ENCODE results near the gene CREB5. TPM values are rescaled to one million over a fixed set of nuclear protein-coding genes. Genes with fewer than 3 reads are reported as not detected.

The CREB5 gene
- total RNA-seq, 2 experiments from 2014 or later: 1.2 to 1.5 TPM

DNA sequence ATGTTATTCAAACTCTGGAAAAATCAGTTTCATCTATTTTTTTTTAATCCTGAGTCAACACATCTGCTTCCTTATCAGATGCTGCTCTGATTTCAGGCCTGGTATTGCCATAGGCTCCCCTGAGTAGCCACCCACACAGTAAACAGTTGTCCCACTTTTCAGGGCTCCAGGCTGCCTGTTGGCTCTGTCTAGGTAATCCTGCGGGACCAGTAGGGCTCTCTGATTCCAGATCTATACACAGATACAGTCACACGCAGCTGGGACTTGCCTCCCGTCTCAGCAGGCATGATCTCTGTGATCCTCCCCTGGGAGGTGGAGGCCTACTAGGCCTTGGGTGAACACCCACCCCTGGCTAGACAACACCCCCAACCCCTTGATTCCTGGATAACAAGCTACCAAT is 206.1 kb downstream of the CREB5 start:
- Mint-ChIP-seq H3K27me3 (no peaks in the 10 kb centered on the region), H3K27ac (no peak overlapping the region), H3K4me1 (ENCODE audit: low read depth) (no peaks in the 10 kb centered on the region), H3K36me3 (ENCODE audit: low read depth) (no peaks in the 10 kb centered on the region), H3K9me3 (no peaks in the 10 kb centered on the region), H3K4me3 (no peak overlapping the region)
- ChIA-PET CTCF (interaction anchor here (0.8 to 1.6 kb wide), 2 partner anchors 8 to 229 kb away, joined by 3 to 4 read pairs; no protein-coding TSS in a partner anchor), POLR2A (no interaction called here)
- no peak for TF ChIP-seq CTCF (IDR thresholded peaks at IDR 0.05)
- intact Hi-C loops (cut with micrococcal nuclease): no loop called here
- no peak for DNase-seq
- no peak for ATAC-seq

DNA sequence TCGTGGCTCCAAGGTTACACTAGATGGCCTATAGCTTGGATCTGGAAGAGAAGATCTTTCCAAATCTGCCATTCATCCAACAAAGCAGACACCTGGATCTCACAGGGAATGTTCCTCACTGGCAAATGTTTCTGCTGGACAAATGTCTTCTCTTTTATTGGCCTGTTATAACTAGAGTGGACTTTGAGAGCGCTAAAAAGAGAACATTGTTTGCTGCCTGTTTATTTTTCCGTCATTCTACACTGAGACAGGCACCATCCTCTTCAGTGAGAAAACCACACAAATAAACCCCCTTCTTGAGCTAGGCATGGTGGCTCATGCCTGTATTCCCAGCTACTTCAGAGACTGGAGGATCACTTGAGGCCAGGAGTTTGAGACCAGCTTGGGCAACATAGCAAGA is 206.9 kb downstream of the CREB5 start:
- CTCF ChIA-PET: interaction anchor here (1.0 kb wide), 1 partner anchor 308 kb away, joined by 3 read pairs; no protein-coding TSS in a partner anchor
- no peak overlapping the region for H3K27ac Mint-ChIP-seq
- H3K36me3 Mint-ChIP-seq (ENCODE audit: low read depth): no peaks in the 10 kb centered on the region
- H3K9me3 Mint-ChIP-seq: no peaks in the 10 kb centered on the region
- DNase-seq: no peak
- POLR2A ChIA-PET: no interaction called here
- H3K27me3 Mint-ChIP-seq: no peaks in the 10 kb centered on the region
- no peak for TF ChIP-seq CTCF (IDR thresholded peaks at IDR 0.05)
- no peak overlapping the region for H3K4me3 Mint-ChIP-seq
- intact Hi-C loops (cut with micrococcal nuclease): no loop called here
- H3K4me1 Mint-ChIP-seq (ENCODE audit: low read depth): no peaks in the 10 kb centered on the region
- no peak for ATAC-seq

GRCh38 chr7:28621369-28621841 is 209.1 kb downstream of the CREB5 start:
- Mint-ChIP-seq H3K27me3 (no peaks in the 10 kb centered on the region), H3K4me1 (ENCODE audit: low read depth) (no peaks in the 10 kb centered on the region), H3K4me3 (no peak overlapping the region), H3K9me3 (no peaks in the 10 kb centered on the region), H3K36me3 (ENCODE audit: low read depth) (no peaks in the 10 kb centered on the region), H3K27ac (no peak overlapping the region)
- TF ChIP-seq CTCF (IDR thresholded peaks at IDR 0.05): no peak
- DNase-seq (no peak), ATAC-seq (no peak)
- POLR2A ChIA-PET: no interaction called here
- intact Hi-C loops (cut with micrococcal nuclease): no loop called here
- CTCF ChIA-PET: no interaction called here

DNA sequence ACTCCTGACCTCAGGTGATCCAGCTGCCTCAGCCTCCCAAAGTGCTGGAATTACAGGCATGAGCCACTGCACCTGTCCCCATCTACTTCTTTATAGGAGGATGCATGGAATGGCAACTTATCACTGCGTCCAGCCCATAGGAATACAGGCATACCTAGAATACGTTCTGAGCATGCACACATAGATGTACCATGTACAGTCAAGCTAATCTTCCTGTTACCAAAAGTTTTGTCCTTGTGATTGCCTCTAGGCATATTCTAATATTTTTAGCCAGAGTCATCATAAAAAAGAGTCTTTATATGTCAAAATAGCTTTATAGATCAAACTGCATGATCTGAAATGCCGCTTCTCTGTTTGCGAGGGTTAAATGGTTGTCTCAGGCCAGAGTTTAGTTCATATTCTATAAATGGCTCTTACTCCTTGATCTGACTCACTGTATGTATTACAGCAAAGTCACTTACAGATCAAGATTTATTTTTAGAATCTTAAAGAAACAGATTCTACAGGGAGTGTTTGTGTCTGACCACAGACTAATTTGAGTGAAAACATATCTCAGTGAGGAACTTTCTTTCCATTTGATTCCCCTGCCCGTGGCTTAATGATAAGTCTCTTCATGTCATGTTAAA is 210.9 kb downstream of the CREB5 start:
- ATAC-seq (no peak), DNase-seq (no peak)
- Mint-ChIP-seq H3K4me3 (no peak overlapping the region), H3K9me3 (no peaks in the 10 kb centered on the region), H3K4me1 (ENCODE audit: low read depth) (no peaks in the 10 kb centered on the region), H3K27me3 (no peaks in the 10 kb centered on the region), H3K27ac (no peak overlapping the region), H3K36me3 (ENCODE audit: low read depth) (no peaks in the 10 kb centered on the region)
- TF ChIP-seq CTCF (IDR thresholded peaks at IDR 0.05): no peak
- intact Hi-C loops (cut with micrococcal nuclease): no loop called here
- POLR2A ChIA-PET: no interaction called here
- CTCF ChIA-PET: no interaction called here

DNA sequence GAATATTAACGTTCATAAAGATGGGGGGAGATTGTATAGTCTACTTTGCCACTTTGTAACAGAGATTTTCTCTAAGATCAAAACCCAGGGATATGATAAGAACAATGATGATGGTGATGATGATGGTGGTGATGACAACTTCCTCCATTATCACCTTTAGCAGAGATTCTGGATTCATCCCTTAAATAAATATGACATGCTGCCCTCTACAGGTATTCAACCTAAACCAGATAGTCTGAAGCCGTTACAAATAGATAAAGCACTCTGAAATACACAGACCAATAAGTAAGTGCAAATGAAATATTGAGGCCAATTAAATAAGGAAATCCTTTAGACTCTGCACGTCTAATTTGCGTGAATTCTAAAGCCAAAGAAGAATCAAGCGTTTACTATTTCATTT is 211.5 kb downstream of the CREB5 start:
- DNase-seq: no peak
- no peak for ATAC-seq
- H3K9me3 Mint-ChIP-seq: no peaks in the 10 kb centered on the region
- no peaks in the 10 kb centered on the region for H3K27me3 Mint-ChIP-seq
- intact Hi-C loops (cut with micrococcal nuclease): no loop called here
- no peaks in the 10 kb centered on the region for H3K4me1 Mint-ChIP-seq (ENCODE audit: low read depth)
- ChIA-PET POLR2A (no interaction called here), CTCF (no interaction called here)
- no peak overlapping the region for H3K27ac Mint-ChIP-seq
- peak; percentile 8 for TF ChIP-seq CTCF (IDR thresholded peaks at IDR 0.05)
- H3K4me3 Mint-ChIP-seq: no peak overlapping the region
- H3K36me3 Mint-ChIP-seq (ENCODE audit: low read depth): no peaks in the 10 kb centered on the region
